Endothelial cell of umbilical vein (primary cell): ENCODE results near the gene ACP3.
"Not testable (repeated sequence)": the region's sequence is repeated elsewhere in the genome, so short reads cannot be mapped to it uniquely, and the experiment has no call there.

Experiments
- CTCF ChIP-seq, 2 donors: IDR thresholded peaks; 1 replicate in 1 of 2; 2 replicates in 1 of 2; pipeline ENCODE4 v1.5.1; 2011; ENCODE audit warnings: low read length in 2 of 2, mild to moderate bottlenecking in 2 of 2, moderate library complexity in 2 of 2, control low read depth in 1 of 2, inconsistent platforms in 1 of 2, low read depth in 1 of 2; ENCODE audit not compliant: insufficient read depth in 1 of 2; ENCODE audit errors: extremely low read depth in 1 of 2
- EZH2 ChIP-seq: IDR thresholded peaks from 2 replicates; pipeline ENCODE4 v1.6.1; 2012; ENCODE audit warnings: borderline replicate concordance, low read depth, mild to moderate bottlenecking, moderate library complexity, low read length, inconsistent platforms; ENCODE audit not compliant: severe bottlenecking
- MAX ChIP-seq: IDR thresholded peaks from 2 replicates; pipeline ENCODE4 v1.6.1; 2011; ENCODE audit not compliant: insufficient read depth, insufficient read length
- POLR2A ChIP-seq: IDR thresholded peaks from 2 replicates; pipeline ENCODE4 v1.6.1; 2012; ENCODE audit warnings: low read depth, mild to moderate bottlenecking, control low read depth, low read length
- POLR2AphosphoS5 ChIP-seq: IDR thresholded peaks from 2 replicates; pipeline ENCODE4 v1.6.1; 2012; ENCODE audit warnings: low read depth, mild to moderate bottlenecking, control low read depth, low read length, moderate library complexity; ENCODE audit not compliant: insufficient read depth

DNA sequence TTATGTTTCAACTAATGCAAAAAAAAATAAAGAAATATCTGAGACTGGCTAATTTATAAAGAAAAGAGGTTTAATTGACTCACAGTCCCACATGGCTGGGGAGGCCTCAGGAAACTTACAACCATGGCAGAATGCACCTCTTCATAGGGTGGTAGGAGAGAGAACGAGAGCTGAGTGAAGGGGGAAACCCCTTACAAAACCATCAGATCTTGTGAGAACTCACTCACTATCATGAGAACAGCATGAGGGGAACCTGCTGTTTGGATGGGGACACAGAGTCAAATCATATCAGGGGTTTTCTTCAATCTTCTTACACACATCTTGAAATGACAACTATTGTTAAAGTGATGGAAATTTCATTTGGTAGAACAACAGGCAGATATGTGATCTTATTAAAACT is 75.5 kb downstream of the ACP3 start:
- TF ChIP-seq CTCF (IDR thresholded peaks at IDR 0.05; ENCODE audit: extremely low read depth in 1 of 2, insufficient read depth in 1 of 2, low read depth in 1 of 2, low read length in 2 of 2); MAX; EZH2; POLR2A; POLR2AphosphoS5: not testable (repeated sequence)
